Stimulated activated naive CD8-positive, alpha-beta T cell treated with anti-CD3 and anti-CD28 coated beads, Interleukin-15, amount 100 ng/mL, for 72 hours (primary cell): ENCODE measurements around the gene C10orf90.

ENCODE experiments used
- ATAC-seq: fragments of 150-1000 bp; cut with Tn5 transposase; 2 replicates; pipeline ENCODE4 v1.10.0; 2021; ENCODE audit warnings: mild to moderate bottlenecking, moderate library complexity
- DNase-seq, 2 donors: peaks; one replicate each; pipeline ENCODE4 v3.0.0; 2021 to 2022
- H3K27ac Mint-ChIP-seq, 2 donors: one replicate each; pipeline ENCODE4 v1.8.0; 2022; ENCODE audit warnings: mild to moderate bottlenecking in 2 of 2, mixed read lengths in 2 of 2, moderate library complexity in 2 of 2
- H3K27me3 Mint-ChIP-seq: one replicate; pipeline ENCODE4 v1.8.0; 2022; ENCODE audit warnings: mixed read lengths
- H3K4me1 Mint-ChIP-seq: one replicate; pipeline ENCODE4 v1.8.0; 2022; ENCODE audit warnings: mild to moderate bottlenecking, mixed read lengths
- H3K4me3 Mint-ChIP-seq, 2 donors: one replicate each; pipeline ENCODE4 v1.8.0; 2022; ENCODE audit warnings: mild to moderate bottlenecking in 2 of 2, mixed read lengths in 2 of 2, moderate library complexity in 1 of 2
- H3K9me3 Mint-ChIP-seq, 2 donors: one replicate each; pipeline ENCODE4 v1.8.0; 2022; ENCODE audit warnings: mixed read lengths in 2 of 2

C10orf90 gene

DNA sequence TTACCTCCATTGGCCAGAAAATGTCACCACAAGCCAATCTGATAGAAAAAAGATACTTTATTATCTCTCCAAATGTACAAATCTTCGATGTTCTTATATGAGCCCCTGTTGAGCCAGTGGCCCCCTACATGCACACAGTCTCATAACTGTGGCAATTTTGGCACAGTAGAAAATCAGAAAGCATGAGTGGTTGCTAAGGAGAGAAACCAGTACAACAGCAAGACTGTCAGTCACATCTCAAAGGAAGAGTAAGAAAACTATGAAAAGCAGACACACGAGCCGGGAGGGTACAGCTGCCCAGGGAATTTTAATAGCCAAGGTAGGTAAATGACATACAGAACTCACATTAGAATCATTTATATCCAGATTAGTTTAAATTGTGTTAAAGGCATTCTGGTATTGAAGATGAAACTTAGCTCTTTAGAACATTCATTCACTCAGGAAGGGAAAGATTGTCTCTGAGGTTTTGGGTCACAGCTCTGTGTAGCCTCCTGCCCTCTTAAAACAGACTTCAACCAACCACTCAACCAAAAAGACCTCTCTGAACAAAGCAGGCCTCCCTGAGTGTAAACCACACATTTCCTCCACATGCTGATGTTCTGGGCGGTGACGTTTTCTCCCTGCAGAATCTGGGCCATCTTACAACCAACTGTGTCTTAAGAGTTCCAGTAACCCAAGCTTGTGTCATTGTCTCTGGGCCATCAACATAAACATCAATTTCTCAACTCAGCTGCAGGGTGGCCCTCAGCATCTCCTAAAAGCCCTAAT, 201.4 kb downstream of the C10orf90 start:
- H3K27ac Mint-ChIP-seq: no peak overlapping the region
- no peak for DNase-seq

GRCh38 chr10:126468467-126468866, 202.0 kb downstream of the C10orf90 start:
- ATAC-seq (no peak), DNase-seq (no peak)
- H3K4me3 Mint-ChIP-seq: no peak overlapping the region
- peaks cover 4% of the 10 kb centered on the region for H3K4me1 Mint-ChIP-seq
- H3K9me3 Mint-ChIP-seq: peaks cover 0 to 15% of the 10 kb centered on the region in 2 donors
- no peak overlapping the region for H3K27ac Mint-ChIP-seq
- H3K27me3 Mint-ChIP-seq: peaks cover 10% of the 10 kb centered on the region

More for the DNA sequence above, 201.4 kb downstream of the C10orf90 start:
- Mint-ChIP-seq H3K27me3 (peaks cover 8% of the 10 kb centered on the region), H3K4me3 (no peak overlapping the region), H3K4me1 (peaks cover 4% of the 10 kb centered on the region), H3K9me3 (peaks cover 0 to 12% of the 10 kb centered on the region in 2 donors)
- no peak for ATAC-seq

DNA sequence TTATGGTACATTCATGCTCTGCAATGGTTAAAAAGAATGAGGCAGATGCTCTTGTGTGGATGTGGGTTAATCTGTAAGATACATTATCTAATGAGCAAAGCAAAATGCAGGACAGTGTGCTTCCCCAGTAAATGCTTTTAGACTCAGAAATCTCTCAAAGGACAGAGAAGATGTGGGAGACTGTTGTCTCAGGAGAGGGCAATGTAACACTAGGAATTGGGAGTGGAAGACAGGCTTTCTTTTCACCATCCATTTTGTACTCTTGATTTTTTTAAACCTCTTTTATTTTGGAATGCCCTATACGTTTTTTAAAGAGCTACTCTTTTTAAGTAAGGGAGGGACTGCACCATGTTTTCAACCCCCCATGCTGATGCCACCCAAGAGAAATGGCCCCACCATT, 204.7 kb downstream of the C10orf90 start:
- no peak overlapping the region for H3K27ac Mint-ChIP-seq
- H3K4me3 Mint-ChIP-seq: no peak overlapping the region
- peaks cover 9% of the 10 kb centered on the region for H3K27me3 Mint-ChIP-seq
- H3K9me3 Mint-ChIP-seq: peaks cover 0 to 29% of the 10 kb centered on the region in 2 donors
- H3K4me1 Mint-ChIP-seq: peaks cover 4% of the 10 kb centered on the region
- ATAC-seq: no peak
- DNase-seq: no peak

DNA sequence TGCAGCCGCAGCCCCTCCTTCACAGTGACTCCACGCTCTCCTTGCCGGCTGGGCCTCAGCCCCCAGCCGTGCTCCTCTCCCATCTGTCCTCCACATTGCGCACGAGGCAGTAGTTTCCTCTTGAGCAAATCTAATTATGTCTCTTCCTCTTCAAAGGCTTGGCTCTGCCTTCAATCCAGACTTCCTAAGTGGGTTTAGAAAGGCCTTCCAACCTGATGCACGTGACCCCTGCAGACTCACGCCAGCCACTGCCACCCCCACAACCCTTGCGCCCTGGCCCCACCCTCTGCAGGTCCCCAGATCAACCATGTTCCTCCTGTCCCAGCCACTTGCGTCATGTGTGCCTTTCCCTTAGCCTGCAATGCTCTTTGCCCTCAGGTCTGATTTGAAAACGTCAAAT, 207.2 kb downstream of the C10orf90 start:
- Mint-ChIP-seq H3K27ac (no peak overlapping the region), H3K27me3 (peaks cover 7% of the 10 kb centered on the region), H3K4me1 (no peaks in the 10 kb centered on the region), H3K9me3 (peaks cover 0 to 17% of the 10 kb centered on the region in 2 donors), H3K4me3 (no peak overlapping the region)
- DNase-seq (no peak), ATAC-seq (no peak)

DNA sequence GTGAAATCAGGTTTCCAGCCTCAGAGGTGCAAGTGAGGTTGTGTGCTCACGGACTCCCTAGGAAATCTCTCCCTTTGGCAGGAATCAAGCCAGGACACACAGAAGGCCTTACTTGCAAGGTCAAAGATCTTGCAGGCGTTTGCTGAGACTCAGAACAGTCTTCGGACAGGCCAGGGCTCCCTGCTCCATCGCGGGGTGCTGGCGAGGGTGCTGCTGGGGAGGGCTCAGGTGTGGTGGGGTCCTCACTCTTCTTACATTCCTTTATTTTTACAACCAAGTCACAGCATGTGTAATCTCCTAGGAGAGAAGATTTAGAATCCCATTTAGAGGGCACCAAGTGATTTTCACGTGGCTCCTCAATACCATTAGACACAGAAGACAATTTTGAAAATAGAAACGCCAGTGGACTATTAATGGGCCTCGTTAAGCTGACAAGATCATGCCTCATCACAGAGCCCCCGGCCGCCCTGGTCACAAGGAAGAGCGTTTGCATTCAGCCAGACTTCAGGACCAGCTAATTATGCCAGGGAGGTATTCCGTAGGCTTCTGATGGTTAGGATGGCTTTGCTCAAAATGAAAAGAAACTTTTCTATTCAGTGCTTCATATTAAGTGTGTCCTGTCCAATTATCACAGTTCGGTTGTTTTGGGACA, 209.1 kb downstream of the C10orf90 start:
- DNase-seq: no peak
- Mint-ChIP-seq H3K4me3 (no peak overlapping the region), H3K9me3 (peaks cover 0 to 17% of the 10 kb centered on the region in 2 donors), H3K27ac (no peak overlapping the region), H3K4me1 (no peaks in the 10 kb centered on the region), H3K27me3 (peaks cover 7% of the 10 kb centered on the region)
- ATAC-seq: no peak

DNA sequence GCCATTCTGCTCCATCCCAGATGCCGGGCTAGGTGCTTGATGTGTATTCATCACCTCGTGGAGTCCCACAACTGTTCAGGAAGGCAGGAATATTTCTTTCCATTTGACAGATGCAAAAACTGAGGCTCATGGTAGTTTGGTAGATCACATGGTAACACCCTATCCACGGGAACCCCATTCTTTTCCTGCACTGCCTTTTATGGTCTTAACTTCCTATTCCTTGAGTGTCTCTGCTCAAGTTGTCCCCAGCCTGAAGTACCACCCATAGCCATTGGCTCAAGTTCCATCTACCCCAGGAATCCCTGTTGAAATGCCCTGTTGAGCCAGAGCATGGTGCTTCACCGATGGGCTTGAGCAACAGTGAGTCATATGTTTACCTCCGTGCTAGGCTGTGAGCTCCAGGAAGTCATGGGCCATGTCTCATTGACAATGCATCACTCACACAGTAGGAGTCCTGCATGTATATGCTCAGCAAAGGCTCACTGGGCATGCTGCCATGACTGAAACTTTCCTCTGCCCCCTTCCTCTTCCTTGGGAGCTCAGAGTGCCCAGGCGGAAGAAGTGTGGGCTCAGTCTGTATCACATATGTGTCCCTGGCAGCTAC, 210.5 kb downstream of the C10orf90 start:
- Mint-ChIP-seq H3K4me3 (no peak overlapping the region), H3K9me3 (peaks cover 0 to 17% of the 10 kb centered on the region in 2 donors), H3K27ac (no peak overlapping the region), H3K27me3 (peaks cover 7% of the 10 kb centered on the region), H3K4me1 (no peaks in the 10 kb centered on the region)
- DNase-seq (no peak), ATAC-seq (no peak)

DNA sequence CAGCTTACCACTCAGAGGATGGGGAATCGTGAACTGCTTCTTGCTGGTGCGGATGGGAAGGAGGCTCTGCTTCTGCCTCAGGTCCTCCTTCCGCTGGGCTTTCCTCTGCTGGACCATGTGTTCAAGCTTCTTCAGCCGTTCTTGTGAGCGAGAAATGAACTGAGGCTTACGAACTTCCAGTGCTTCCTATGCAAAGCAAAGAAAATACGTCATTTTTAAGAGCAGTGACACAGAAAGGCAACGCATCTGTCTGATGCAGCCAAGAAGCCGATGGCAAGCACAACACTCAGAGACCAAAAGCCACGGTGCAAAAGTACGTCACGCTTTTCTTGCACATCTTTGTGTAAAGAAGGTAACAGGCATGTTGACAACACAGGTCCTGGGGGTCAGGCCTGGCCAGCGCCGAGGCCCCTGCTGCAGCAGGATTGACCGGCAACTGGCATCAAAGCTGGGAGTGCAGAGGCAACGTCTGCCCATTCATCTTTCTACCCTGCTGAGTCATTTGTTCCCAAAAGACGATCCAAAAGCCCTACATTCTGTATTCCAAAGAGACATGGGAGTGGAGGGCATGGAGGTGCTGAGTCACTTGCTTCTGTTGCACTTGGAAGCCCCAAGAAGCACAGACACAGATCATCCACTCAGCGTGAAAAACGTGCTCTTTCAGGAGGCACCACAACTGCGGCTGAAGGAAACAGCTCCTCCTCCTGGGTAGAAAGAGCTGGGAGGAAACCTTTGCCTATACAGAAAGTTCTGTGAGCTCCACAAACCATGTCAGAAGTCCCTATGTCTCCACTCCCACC, 211.3 kb downstream of the C10orf90 start:
- Mint-ChIP-seq H3K4me3 (no peak overlapping the region), H3K27me3 (peaks cover 7% of the 10 kb centered on the region), H3K27ac (no peak overlapping the region), H3K4me1 (no peaks in the 10 kb centered on the region), H3K9me3 (peaks cover 0 to 17% of the 10 kb centered on the region in 2 donors)
- DNase-seq: no peak
- ATAC-seq: no peak

DNA sequence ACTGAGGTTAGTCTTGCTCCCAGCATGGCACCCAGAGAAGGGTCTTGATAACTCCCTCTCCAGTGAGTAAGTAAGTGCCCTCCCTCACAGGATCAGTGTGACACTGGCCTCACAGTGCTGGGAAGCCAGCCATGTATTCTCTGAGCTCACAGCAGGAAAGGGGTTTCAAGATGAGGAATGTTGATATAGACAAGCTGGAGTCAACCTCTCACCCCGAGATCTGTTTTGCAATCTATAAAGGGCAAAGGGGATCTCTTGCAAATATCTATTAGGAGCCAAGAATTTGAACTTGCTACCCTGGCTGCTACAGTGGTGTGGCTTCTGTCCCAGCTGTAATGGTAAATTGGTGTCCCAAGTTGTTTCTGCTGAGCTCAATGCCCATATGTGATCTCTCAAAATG, 212.0 kb downstream of the C10orf90 start:
- H3K27ac Mint-ChIP-seq: no peak overlapping the region
- no peak overlapping the region for H3K4me3 Mint-ChIP-seq
- no peaks in the 10 kb centered on the region for H3K4me1 Mint-ChIP-seq
- H3K9me3 Mint-ChIP-seq: peaks cover 0 to 19% of the 10 kb centered on the region in 2 donors
- DNase-seq (no peak), ATAC-seq (no peak)
- peaks cover 5% of the 10 kb centered on the region for H3K27me3 Mint-ChIP-seq

GRCh38 chr10:126456632-126457031, 213.9 kb downstream of the C10orf90 start:
- Mint-ChIP-seq H3K27ac (peak overlapping the region; percentile 1 to 91), H3K4me3 (no peak overlapping the region), H3K27me3 (no peaks in the 10 kb centered on the region), H3K9me3 (peaks cover 0 to 12% of the 10 kb centered on the region in 2 donors), H3K4me1 (no peaks in the 10 kb centered on the region)
- no peak for DNase-seq
- ATAC-seq: no peak

DNA sequence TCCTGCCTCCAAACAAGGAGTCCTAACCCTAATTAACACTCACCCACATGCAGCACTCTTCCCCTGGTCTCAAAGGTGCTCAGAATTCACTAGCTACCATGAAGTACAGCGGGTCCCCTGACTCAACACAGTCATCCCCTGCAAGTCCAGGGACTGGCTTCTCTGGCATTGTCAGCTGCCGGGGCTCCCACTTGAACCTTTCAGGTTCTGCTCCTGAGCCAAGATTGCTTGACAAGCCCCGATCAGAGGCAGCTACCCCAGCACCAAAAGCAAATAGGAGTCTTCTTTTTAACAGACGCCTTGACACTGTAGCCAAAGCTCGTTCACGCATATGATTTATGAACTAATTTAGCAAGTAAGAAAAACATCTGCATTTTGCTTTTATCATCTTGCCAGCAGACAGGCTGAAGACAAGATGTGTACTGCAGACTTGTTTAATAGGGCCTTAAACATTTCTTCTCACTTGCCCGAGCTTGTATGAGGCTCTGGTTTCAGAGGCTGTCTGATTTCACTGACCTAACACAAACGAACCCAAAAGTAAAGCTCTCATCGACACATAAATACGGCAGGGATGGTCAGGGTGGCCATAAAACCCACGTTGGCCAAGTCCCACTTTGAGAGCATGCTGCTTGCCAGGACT, 214.6 kb downstream of the C10orf90 start:
- ATAC-seq: no peak
- Mint-ChIP-seq H3K9me3 (peaks cover 0 to 17% of the 10 kb centered on the region in 2 donors), H3K27ac (no peak overlapping the region), H3K4me1 (no peaks in the 10 kb centered on the region), H3K4me3 (no peak overlapping the region), H3K27me3 (no peaks in the 10 kb centered on the region)
- no peak for DNase-seq

DNA sequence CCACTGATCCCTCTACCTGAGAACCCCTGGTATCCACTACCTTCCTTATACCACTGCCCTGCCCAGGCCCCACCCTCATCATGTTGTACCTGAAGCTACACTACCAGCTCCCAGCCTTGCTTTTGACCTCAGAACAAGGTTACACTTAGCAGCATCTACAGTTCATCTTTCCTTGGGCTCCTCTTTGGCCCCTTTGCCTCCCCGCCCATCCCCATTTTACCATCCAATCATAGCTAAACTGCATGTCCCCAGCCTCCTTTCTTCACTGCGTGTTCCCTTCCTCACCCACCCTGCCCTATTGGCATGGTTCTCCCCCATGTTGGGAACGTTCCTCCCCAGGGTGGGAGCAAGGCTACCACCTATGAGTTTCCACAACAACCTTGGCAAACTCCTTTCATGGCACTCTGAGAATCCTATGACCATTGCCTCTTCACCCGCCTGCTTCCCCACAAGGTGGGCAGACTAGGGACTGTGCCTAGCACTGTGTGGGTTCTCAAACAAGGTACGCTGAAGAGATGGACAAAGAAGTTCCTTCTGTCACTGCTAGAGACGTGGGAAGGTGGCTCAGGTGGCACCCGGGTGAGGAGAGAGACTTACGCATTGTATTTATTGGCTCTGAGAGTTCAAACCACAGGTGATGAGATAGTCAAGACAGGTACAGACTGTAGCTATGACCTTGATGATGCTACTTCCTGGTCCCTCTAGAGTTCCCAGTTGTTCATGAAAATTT, 215.3 kb downstream of the C10orf90 start:
- ATAC-seq (no peak), DNase-seq (no peak)
- H3K4me1 Mint-ChIP-seq: no peaks in the 10 kb centered on the region
- H3K27me3 Mint-ChIP-seq: no peaks in the 10 kb centered on the region
- H3K27ac Mint-ChIP-seq: no peak overlapping the region
- peaks cover 0 to 24% of the 10 kb centered on the region in 2 donors for H3K9me3 Mint-ChIP-seq
- H3K4me3 Mint-ChIP-seq: no peak overlapping the region

GRCh38 chr10:126454045-126454751, 216.3 kb downstream of the C10orf90 start:
- Mint-ChIP-seq H3K4me3 (no peak overlapping the region), H3K27me3 (no peaks in the 10 kb centered on the region), H3K27ac (no peak overlapping the region), H3K9me3 (peaks cover 0 to 24% of the 10 kb centered on the region in 2 donors), H3K4me1 (no peaks in the 10 kb centered on the region)
- ATAC-seq (peak; percentile 51), DNase-seq (no peak)

DNA sequence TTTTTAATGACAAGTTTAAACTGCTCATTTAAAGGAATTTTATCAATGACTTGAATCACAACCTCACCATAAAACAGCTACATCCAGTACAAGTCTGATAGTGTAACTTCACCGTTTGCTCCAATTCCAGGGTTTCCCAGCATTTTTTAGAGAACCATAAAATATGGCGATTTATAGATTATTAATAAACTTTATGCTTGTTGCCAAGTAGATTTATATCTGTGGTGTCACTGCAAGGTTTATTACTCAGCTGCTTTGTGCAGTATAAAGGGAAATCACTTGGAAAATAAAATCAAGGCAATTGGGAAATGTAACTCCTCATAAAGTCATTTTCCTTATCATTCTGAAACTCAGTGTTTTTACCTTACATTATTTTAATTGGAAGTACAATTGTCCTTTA, 218.2 kb downstream of the C10orf90 start:
- Mint-ChIP-seq H3K4me3 (no peak overlapping the region), H3K4me1 (no peaks in the 10 kb centered on the region), H3K27ac (no peak overlapping the region), H3K9me3 (peaks cover 0 to 24% of the 10 kb centered on the region in 2 donors), H3K27me3 (no peaks in the 10 kb centered on the region)
- DNase-seq: no peak
- no peak for ATAC-seq

- Mint-ChIP-seq H3K9me3 (peaks cover 4 to 20% of the 10 kb centered on the region in 2 donors), H3K27ac (no peak overlapping the region), H3K27me3 (peaks cover 9% of the 10 kb centered on the region), H3K4me3 (no peak overlapping the region), H3K4me1 (no peaks in the 10 kb centered on the region)
- ATAC-seq (no peak), DNase-seq (no peak)
Observed at GRCh38 chr10:126448091-126448490, 222.4 kb downstream of the C10orf90 start.
